COLO668 (cell line): ENCODE results near the gene MPPED2.

ENCODE experiments used
- DNase-seq: peaks from one replicate; lab custom pipeline; 2025; ENCODE audit not compliant: unreplicated experiment; lab: John Stamatoyannopoulos, UW

Gene MPPED2

GRCh38 chr11:30365793-30366517 lies 220.2 kb downstream of the MPPED2 start:
- no peak for DNase-seq

DNA sequence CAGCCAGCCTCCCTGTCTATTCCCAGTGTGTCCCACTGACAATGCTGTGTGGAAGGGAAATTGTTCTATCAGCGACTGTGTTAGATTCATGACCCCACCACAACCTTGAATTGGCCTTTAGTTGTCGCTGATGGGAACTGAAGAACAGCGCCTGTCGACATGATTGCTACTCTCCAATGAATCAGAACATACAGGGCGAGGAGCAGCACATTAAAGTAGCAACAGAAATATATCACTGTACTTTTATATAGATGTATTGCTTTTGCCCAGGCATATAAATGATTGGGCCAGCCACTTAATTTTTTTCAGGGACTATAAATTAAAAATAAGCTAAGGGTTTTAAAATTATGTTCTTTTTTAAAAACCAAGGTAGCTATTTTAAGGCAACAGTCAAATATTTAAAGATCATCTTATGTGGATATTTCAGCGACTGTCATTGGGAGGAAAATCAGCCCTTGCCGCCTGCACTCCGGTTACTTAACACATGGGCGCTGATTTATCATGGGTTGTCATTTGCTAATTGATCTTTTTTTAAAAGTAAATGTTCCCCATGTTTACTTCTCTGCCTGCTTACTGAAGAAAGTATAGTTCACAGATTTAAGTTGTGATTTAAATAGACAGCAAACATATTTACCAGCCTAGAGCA lies 221.2 kb downstream of the MPPED2 start:
- no peak for DNase-seq

DNA sequence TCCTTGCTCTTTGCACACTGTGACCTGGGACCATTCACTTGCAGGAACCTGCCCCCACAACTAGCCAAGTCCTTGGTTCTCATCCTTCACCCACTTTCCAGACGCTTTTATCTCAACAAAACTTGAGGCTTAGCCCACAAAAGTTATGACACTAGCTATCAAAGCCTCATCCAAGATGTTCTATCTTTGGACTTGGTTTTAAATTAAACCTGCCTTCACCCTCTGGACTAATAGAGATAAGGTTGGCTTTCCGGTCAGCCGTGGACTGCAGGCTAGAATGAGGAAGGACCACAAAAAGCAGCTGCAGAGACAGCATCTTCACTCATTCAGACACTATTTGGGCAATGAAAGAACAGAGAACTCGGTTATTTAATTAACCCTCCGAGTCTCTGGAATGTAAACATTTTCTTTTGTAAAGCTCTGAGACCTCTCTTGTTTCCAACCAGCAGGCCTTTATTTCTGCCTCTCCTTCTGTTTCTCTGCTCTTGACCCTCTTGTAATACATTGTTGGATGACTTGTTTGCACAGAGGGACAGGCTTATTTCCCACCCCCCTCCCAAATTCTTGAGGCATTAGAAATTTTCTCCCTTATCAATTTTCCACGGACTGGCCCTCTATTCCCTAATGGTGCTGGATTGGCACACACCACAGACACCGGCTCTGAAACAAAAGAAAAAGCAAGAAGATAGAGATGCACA lies 221.9 kb downstream of the MPPED2 start:
- DNase-seq, result no peak

- no peak for DNase-seq
These were observed 225.4 kb downstream of the MPPED2 start for GRCh38 chr11:30360741-30361140.
